SH-SY5Y (cell line): ENCODE results near the gene RNF168.

ENCODE experiments used
- GATA2 ChIP-seq: IDR thresholded peaks from 2 replicates; pipeline ENCODE4 v1.6.1; 2011; ENCODE audit warnings: mild to moderate bottlenecking, low read depth, low read length
- GATA3 ChIP-seq: IDR thresholded peaks from 2 replicates; pipeline ENCODE4 v1.6.1; 2011; ENCODE audit warnings: low read depth, mild to moderate bottlenecking, low read length, moderate library complexity

DNA sequence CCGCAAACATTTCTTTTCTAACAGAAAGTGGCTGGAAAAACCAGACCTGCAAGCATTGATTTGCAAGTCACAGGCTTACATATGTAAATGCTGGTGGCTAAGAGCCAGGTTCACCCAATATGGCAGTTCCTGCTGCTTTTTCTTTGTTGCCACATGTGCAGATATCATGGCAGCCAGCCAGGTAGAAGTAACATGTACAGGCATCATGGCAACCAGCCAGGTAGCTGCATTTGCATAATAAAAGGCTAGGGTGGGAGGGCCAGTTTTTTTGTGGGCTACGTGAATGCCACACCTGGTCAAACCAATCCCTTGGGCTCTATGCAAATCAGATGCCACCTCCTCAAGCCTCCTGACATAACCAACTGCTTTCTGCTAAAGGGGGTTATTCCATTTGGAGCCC lies 14.4 kb upstream of the RNF168 start:
- no peak for TF ChIP-seq GATA2
- TF ChIP-seq GATA3: no peak
